HepG2 (cell line): ENCODE results near the gene MED20. TPM values are rescaled to one million over a fixed set of nuclear protein-coding genes. Genes with fewer than 3 reads are reported as not detected.

Source experiments
- BRD4 ChIP-seq: sonication (generic); formaldehyde crosslinking; IDR thresholded peaks from 2 replicates; pipeline ENCODE4 v1.4.0; 2020; ENCODE audit warnings: missing genetic modification reagents
- CBFB ChIP-seq: sonication (generic); formaldehyde crosslinking; IDR thresholded peaks from 2 replicates; pipeline ENCODE4 v1.4.0; 2020; ENCODE audit warnings: missing genetic modification reagents
- CENPX ChIP-seq: sonication (generic); formaldehyde crosslinking; IDR thresholded peaks from 2 replicates; pipeline ENCODE4 v1.9.0; 2021; ENCODE audit warnings: mild to moderate bottlenecking, missing genetic modification reagents, moderate library complexity
- FOSL2 ChIP-seq: sonication (generic); formaldehyde crosslinking; IDR thresholded peaks from 2 replicates; pipeline ENCODE4 v1.4.0; 2020; ENCODE audit warnings: missing genetic modification reagents
- KAT7 ChIP-seq: IDR thresholded peaks from 2 replicates; pipeline ENCODE4 v1.6.1; 2018; ENCODE audit warnings: borderline replicate concordance, missing compliant biosample characterization
- KLF15 ChIP-seq: sonication (generic); formaldehyde crosslinking; IDR thresholded peaks from 2 replicates; pipeline ENCODE4 v1.8.1; 2023; ENCODE audit warnings: borderline replicate concordance, mild to moderate bottlenecking, inconsistent platforms, missing genetic modification reagents, mixed read lengths
- MATR3 ChIP-seq: sonication (generic); formaldehyde crosslinking; IDR thresholded peaks from 2 replicates; pipeline ENCODE4 v1.4.0; 2020; ENCODE audit warnings: missing genetic modification reagents
- MYC ChIP-seq: sonication (generic); formaldehyde crosslinking; IDR thresholded peaks from 2 replicates; pipeline ENCODE4 v1.9.0; 2021; ENCODE audit warnings: missing genetic modification reagents, borderline replicate concordance
- PATZ1 ChIP-seq: sonication (generic); formaldehyde crosslinking; IDR thresholded peaks from 2 replicates; pipeline ENCODE4 v1.4.0; 2020; ENCODE audit warnings: missing genetic modification reagents
- PHF5A ChIP-seq: IDR thresholded peaks from one replicate; pipeline ENCODE4 v1.6.1; 2018; ENCODE audit warnings: low read depth, missing genetic modification reagents; ENCODE audit not compliant: unreplicated experiment
- POGK ChIP-seq: sonication (generic); formaldehyde crosslinking; conservative IDR thresholded peaks from 2 replicates; pipeline ENCODE4 v1.8.0; 2022; ENCODE audit warnings: mild to moderate bottlenecking, moderate library complexity, missing genetic modification reagents
- SOX13 ChIP-seq, 3 experiments: fragments of 450-650 bp in 1 of 3; sonication (generic) in 1 of 3; formaldehyde crosslinking in 1 of 3; IDR thresholded peaks in 2 of 3; conservative IDR thresholded peaks in 1 of 3; 2 replicates each; pipeline versions ENCODE4 v1.5.0 to v1.6.1; 2016 to 2020; ENCODE audit warnings: antibody characterized with exemption in 1 of 3, mild to moderate bottlenecking in 1 of 3, missing compliant biosample characterization in 1 of 3, missing genetic modification reagents in 1 of 3, moderate library complexity in 1 of 3
- SRF ChIP-seq: IDR thresholded peaks from 2 replicates; pipeline ENCODE4 v1.6.1; 2011; ENCODE audit warnings: mild to moderate bottlenecking, low read depth, low read length, moderate library complexity
- ZNF121 ChIP-seq: sonication (generic); formaldehyde crosslinking; IDR thresholded peaks from 2 replicates; pipeline ENCODE4 v1.5.0; 2020; ENCODE audit warnings: mild to moderate bottlenecking, missing genetic modification reagents
- ZNF274 ChIP-seq: sonication (generic); formaldehyde crosslinking; IDR thresholded peaks from 2 replicates; pipeline ENCODE4 v1.5.1; 2020; ENCODE audit warnings: mild to moderate bottlenecking, missing genetic modification reagents
- ZNF275 ChIP-seq: sonication (generic); formaldehyde crosslinking; IDR thresholded peaks from 2 replicates; pipeline ENCODE4 v1.8.0; 2022; ENCODE audit warnings: missing genetic modification reagents, mild to moderate bottlenecking, inconsistent platforms, borderline replicate concordance
- ZNF326 ChIP-seq: sonication (generic); formaldehyde crosslinking; IDR thresholded peaks from 2 replicates; pipeline ENCODE4 v1.4.0; 2020; ENCODE audit warnings: missing genetic modification reagents, borderline replicate concordance
- ZNF501 ChIP-seq: sonication (generic); formaldehyde crosslinking; IDR thresholded peaks from 2 replicates; pipeline ENCODE4 v1.5.1; 2020; ENCODE audit warnings: mild to moderate bottlenecking, moderate library complexity, missing genetic modification reagents
- ZSCAN29 ChIP-seq: sonication (generic); formaldehyde crosslinking; conservative IDR thresholded peaks from 2 replicates; pipeline ENCODE4 v1.4.0; 2020; ENCODE audit warnings: mild to moderate bottlenecking, missing genetic modification reagents
- polyA plus RNA-seq, 8 experiments: library from polyadenylated mRNA; depleted of rRNA in 3 of 8; stranded (reverse) in 7 of 8; unstranded in 1 of 8; fragments of >200 nt; fragmentation: Illumina TruSeq in 4 of 8; extraction: Trizol in 4 of 8; gene quantifications; 2 replicates each; pipeline versions ENCODE4 v1.2.1 to v1.2.3, GENCODE V29; 2011 to 2016; ENCODE audit warnings: low read depth in 4 of 8, missing spikeins in 1 of 8, mixed read lengths in 1 of 8; ENCODE audit not compliant: insufficient read depth in 1 of 8
- total RNA-seq, 5 experiments: library from RNA; depleted of rRNA; stranded (reverse); fragments of >200 nt; fragmentation: Illumina TruSeq; extraction: Trizol; gene quantifications; 2 replicates each; pipeline ENCODE4 v1.2.3, GENCODE V29; 2016; ENCODE audit warnings: low read depth in 1 of 5
- TF ChIP-seq, protein P1 (sequence below): sonication (generic); formaldehyde crosslinking; IDR thresholded peaks from 2 replicates; pipeline ENCODE4 v1.4.0; 2020; ENCODE audit warnings: missing genetic modification reagents

Gene MED20
- total and polyA plus RNA-seq, 2 of the 13 experiments (the other 11 are each of a cell fraction or from before 2014, with no cell fraction given): 28.1 to 41.1 TPM

DNA sequence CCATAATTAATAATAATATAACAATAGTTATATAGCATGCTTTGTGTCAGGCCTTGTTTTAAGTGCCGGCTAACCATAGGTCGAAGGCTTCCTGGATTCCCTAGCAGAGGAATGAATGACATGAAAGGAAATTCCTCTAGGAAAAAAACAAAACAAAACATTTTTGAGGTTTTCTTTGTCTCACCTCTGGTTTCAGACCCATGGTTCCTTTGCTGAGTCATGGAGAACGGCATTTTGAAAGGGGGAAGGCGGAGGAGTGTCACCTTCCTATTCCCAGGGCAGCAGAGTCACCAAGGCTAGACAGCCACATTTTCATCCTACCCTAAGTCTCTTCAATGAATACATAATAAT lies 46.0 kb upstream of the MED20 start (continued):
- TF ChIP-seq PATZ1 (CRISPR knock-in tag): no peak
- no peak for TF ChIP-seq MYC (CRISPR knock-in tag)
- no peak for TF ChIP-seq CENPX (CRISPR knock-in tag)
- no peak for TF ChIP-seq CBFB
- TF ChIP-seq, protein P1, sequence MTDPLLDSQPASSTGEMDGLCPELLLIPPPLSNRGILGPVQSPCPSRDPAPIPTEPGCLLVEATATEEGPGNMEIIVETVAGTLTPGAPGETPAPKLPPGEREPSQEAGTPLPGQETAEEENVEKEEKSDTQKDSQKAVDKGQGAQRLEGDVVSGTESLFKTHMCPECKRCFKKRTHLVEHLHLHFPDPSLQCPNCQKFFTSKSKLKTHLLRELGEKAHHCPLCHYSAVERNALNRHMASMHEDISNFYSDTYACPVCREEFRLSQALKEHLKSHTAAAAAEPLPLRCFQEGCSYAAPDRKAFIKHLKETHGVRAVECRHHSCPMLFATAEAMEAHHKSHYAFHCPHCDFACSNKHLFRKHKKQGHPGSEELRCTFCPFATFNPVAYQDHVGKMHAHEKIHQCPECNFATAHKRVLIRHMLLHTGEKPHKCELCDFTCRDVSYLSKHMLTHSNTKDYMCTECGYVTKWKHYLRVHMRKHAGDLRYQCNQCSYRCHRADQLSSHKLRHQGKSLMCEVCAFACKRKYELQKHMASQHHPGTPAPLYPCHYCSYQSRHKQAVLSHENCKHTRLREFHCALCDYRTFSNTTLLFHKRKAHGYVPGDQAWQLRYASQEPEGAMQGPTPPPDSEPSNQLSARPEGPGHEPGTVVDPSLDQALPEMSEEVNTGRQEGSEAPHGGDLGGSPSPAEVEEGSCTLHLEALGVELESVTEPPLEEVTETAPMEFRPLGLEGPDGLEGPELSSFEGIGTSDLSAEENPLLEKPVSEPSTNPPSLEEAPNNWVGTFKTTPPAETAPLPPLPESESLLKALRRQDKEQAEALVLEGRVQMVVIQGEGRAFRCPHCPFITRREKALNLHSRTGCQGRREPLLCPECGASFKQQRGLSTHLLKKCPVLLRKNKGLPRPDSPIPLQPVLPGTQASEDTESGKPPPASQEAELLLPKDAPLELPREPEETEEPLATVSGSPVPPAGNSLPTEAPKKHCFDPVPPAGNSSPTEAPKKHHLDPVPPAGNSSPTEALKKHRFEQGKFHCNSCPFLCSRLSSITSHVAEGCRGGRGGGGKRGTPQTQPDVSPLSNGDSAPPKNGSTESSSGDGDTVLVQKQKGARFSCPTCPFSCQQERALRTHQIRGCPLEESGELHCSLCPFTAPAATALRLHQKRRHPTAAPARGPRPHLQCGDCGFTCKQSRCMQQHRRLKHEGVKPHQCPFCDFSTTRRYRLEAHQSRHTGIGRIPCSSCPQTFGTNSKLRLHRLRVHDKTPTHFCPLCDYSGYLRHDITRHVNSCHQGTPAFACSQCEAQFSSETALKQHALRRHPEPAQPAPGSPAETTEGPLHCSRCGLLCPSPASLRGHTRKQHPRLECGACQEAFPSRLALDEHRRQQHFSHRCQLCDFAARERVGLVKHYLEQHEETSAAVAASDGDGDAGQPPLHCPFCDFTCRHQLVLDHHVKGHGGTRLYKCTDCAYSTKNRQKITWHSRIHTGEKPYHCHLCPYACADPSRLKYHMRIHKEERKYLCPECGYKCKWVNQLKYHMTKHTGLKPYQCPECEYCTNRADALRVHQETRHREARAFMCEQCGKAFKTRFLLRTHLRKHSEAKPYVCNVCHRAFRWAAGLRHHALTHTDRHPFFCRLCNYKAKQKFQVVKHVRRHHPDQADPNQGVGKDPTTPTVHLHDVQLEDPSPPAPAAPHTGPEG: no peak
- no peak for TF ChIP-seq POGK
- TF ChIP-seq SRF: no peak
- no peak for TF ChIP-seq PHF5A (CRISPR knock-in tag)
- no peak for TF ChIP-seq ZNF275 (CRISPR knock-in tag)
- no peak for TF ChIP-seq BRD4 (CRISPR knock-in tag)
- TF ChIP-seq SOX13 (IDR thresholded peaks at IDR 0.05): no peak
- TF ChIP-seq SOX13 (CRISPR knock-in tag; conservative IDR thresholded peaks at IDR 0.05 in 1 of 2, IDR thresholded peaks at IDR 0.05 in 1 of 2): peak in 1 of 2 experiments; percentile 58; a peak in 2 of 4 replicates
- no peak for TF ChIP-seq ZNF274 (CRISPR knock-in tag)
- TF ChIP-seq KAT7 (CRISPR knock-in tag): no peak
- no peak for TF ChIP-seq ZNF326
- no peak for TF ChIP-seq ZSCAN29 (CRISPR knock-in tag)
- TF ChIP-seq KLF15: no peak
- TF ChIP-seq ZNF501: no peak
- peak; percentile 55 for TF ChIP-seq FOSL2 (CRISPR knock-in tag)
- no peak for TF ChIP-seq ZNF121 (CRISPR knock-in tag)
- TF ChIP-seq MATR3 (CRISPR knock-in tag): no peak
